GM23248 (cell line): ENCODE results near the gene BCR.
"Not testable (repeated sequence)": the region's sequence is repeated elsewhere in the genome, so short reads cannot be mapped to it uniquely, and the experiment has no call there.

Experiments
- EZH2 ChIP-seq: fragments of 200-600 bp; sonication (generic); IDR thresholded peaks from 2 replicates; pipeline ENCODE4 v1.6.1; 2018; ENCODE audit warnings: antibody characterized with exemption, mild to moderate bottlenecking; ENCODE audit not compliant: insufficient read depth, poor library complexity, severe bottlenecking
- EZH2phosphoT487 ChIP-seq: fragments of 200-600 bp; sonication (generic); IDR thresholded peaks from 2 replicates; pipeline ENCODE4 v1.6.1; 2018; ENCODE audit warnings: antibody characterized with exemption, moderate library complexity, mild to moderate bottlenecking, low read depth; ENCODE audit not compliant: insufficient read depth

DNA sequence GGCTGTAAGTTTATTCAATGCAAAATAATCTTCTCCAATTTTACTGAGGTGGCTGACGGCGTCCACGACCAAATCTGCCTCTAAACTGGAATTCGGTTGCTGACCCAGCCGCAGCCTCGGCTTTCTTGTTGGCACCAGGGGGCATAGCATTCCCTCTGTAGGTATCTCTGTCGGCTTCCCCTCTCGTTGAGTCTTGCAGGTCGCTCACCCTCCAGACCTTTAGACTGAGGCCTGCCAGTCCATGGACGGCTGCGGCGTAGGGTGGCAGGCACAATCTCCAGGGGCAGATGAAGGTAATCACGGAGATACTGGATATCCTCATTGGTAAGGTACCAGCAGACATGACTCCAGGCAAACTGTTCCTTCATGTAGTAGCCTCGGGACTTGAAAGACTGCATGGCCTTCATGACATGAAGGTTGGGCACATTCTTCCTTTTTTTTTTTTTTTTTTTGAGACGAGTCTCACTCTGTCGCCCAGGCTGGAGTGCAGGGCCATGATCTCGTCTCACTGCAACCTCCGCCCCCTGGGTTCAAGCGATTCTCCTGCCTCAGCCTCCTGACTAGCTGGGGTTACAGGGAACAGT, 142.3 kb downstream of the BCR start:
- TF ChIP-seq EZH2phosphoT487, EZH2: not testable (repeated sequence)
